Endothelial cell (in vitro differentiated cells): ENCODE data around the gene ST8SIA5. TPM values are rescaled to one million over a fixed set of nuclear protein-coding genes. Genes with fewer than 3 reads are reported as not detected.

ENCODE experiments used
- DNase-seq: peaks from one replicate; pipeline ENCODE4 v3.0.0; 2021; ENCODE audit warnings: low spot score
- H3K27ac Mint-ChIP-seq: one replicate; pipeline ENCODE4 v1.8.0; 2021; ENCODE audit warnings: mixed read lengths, inconsistent platforms; ENCODE audit not compliant: unreplicated experiment
- H3K27me3 Mint-ChIP-seq: one replicate; pipeline ENCODE4 v1.8.0; 2021; ENCODE audit warnings: mild to moderate bottlenecking, moderate library complexity, mixed read lengths, inconsistent platforms; ENCODE audit not compliant: unreplicated experiment
- H3K36me3 Mint-ChIP-seq: one replicate; pipeline ENCODE4 v1.8.0; 2021; ENCODE audit warnings: mild to moderate bottlenecking, low read depth, mixed read lengths, inconsistent platforms; ENCODE audit not compliant: unreplicated experiment
- H3K4me1 Mint-ChIP-seq: one replicate; pipeline ENCODE4 v1.8.0; 2021; ENCODE audit warnings: mild to moderate bottlenecking, mixed read lengths, inconsistent platforms; ENCODE audit not compliant: unreplicated experiment
- H3K4me3 Mint-ChIP-seq: one replicate; pipeline ENCODE4 v1.8.0; 2021; ENCODE audit warnings: mild to moderate bottlenecking, mixed read lengths, inconsistent platforms; ENCODE audit not compliant: unreplicated experiment
- H3K9me3 Mint-ChIP-seq: one replicate; pipeline ENCODE4 v1.8.0; 2021; ENCODE audit warnings: mixed read lengths, inconsistent platforms; ENCODE audit not compliant: unreplicated experiment
- CTCF ChIP-seq: fragments of 200-600 bp; sonication (generic); IDR thresholded peaks from one replicate; pipeline ENCODE4 v1.5.0; 2021; ENCODE audit warnings: antibody characterized with exemption; ENCODE audit not compliant: unreplicated experiment
- total RNA-seq: library from RNA; stranded (reverse); fragmentation: NEBNext Ultra II Directional; extraction: Animal tissue kit (Norgen Biotek cat#: 25700); gene quantifications from one replicate; pipeline ENCODE4 v1.2.1, GENCODE V29; 2021; ENCODE audit not compliant: unreplicated experiment

ST8SIA5 gene
- total RNA-seq, 1 donor from 2014 or later = 0.49 TPM

GRCh38 chr18:46767217-46767616 lies 10.4 kb upstream of the ST8SIA5 start:
- peaks cover 2% of the 10 kb centered on the region for H3K4me1 Mint-ChIP-seq
- H3K36me3 Mint-ChIP-seq = no peaks in the 10 kb centered on the region
- H3K27ac Mint-ChIP-seq = no peak overlapping the region
- DNase-seq = no peak
- no peak overlapping the region for H3K4me3 Mint-ChIP-seq
- peaks cover 4% of the 10 kb centered on the region for H3K27me3 Mint-ChIP-seq
- TF ChIP-seq CTCF = no peak
- no peaks in the 10 kb centered on the region for H3K9me3 Mint-ChIP-seq

GRCh38 chr18:46764586-46764985 lies 7.7 kb upstream of the ST8SIA5 start:
- H3K27ac Mint-ChIP-seq = no peak overlapping the region
- TF ChIP-seq CTCF = no peak
- no peaks in the 10 kb centered on the region for H3K4me1 Mint-ChIP-seq
- H3K27me3 Mint-ChIP-seq = peaks cover 1% of the 10 kb centered on the region
- H3K36me3 Mint-ChIP-seq = no peaks in the 10 kb centered on the region
- no peak overlapping the region for H3K4me3 Mint-ChIP-seq
- H3K9me3 Mint-ChIP-seq = no peaks in the 10 kb centered on the region
- no peak for DNase-seq

GRCh38 chr18:46761059-46761769 lies 4.4 kb upstream of the ST8SIA5 start:
- Mint-ChIP-seq H3K4me1 (peaks cover 5% of the 10 kb centered on the region), H3K36me3 (no peaks in the 10 kb centered on the region), H3K27me3 (peaks cover 5% of the 10 kb centered on the region), H3K4me3 (no peak overlapping the region), H3K9me3 (no peaks in the 10 kb centered on the region), H3K27ac (no peak overlapping the region)
- no peak for DNase-seq
- TF ChIP-seq CTCF = no peak

- no peaks in the 10 kb centered on the region for H3K9me3 Mint-ChIP-seq
- peaks cover 5% of the 10 kb centered on the region for H3K4me1 Mint-ChIP-seq
- H3K36me3 Mint-ChIP-seq = no peaks in the 10 kb centered on the region
- no peak for TF ChIP-seq CTCF
- H3K4me3 Mint-ChIP-seq = no peak overlapping the region
- no peak overlapping the region for H3K27ac Mint-ChIP-seq
- H3K27me3 Mint-ChIP-seq = peaks cover 14% of the 10 kb centered on the region
- DNase-seq = no peak
Observed at GRCh38 chr18:46759890-46760289, 3.0 kb upstream of the ST8SIA5 start.

GRCh38 chr18:46756025-46756558 lies 761 bp downstream of the ST8SIA5 start:
- Mint-ChIP-seq H3K36me3 (no peaks in the 10 kb centered on the region), H3K27ac (no peak overlapping the region), H3K4me3 (peak overlapping the region; percentile 62), H3K4me1 (peaks cover 5% of the 10 kb centered on the region), H3K27me3 (peaks cover 19% of the 10 kb centered on the region), H3K9me3 (no peaks in the 10 kb centered on the region)
- no peak for TF ChIP-seq CTCF
- no peak for DNase-seq
